Right lobe of liver (tissue), 6 donors: ENCODE results near the gene ENO4. TPM values are rescaled to one million over a fixed set of nuclear protein-coding genes. Genes with fewer than 3 reads are reported as not detected.

Experiments
- ATAC-seq, 4 donors: fragments of 200-7000 bp; cut with Tn5 transposase; one replicate each; pipeline ENCODE4 v1.9.1; 2020; ENCODE audit warnings: mild to moderate bottlenecking in 4 of 4, moderate library complexity in 4 of 4
- DNase-seq, 3 donors: peaks; one replicate each; pipeline ENCODE4 v3.0.0-alpha.2; 2020
- H3K27ac ChIP-seq, 3 donors: fragments of 200-600 bp; one replicate each; pipeline ENCODE4 v1.8.0; 2022
- H3K27me3 ChIP-seq, 2 donors: fragments of 200-600 bp; one replicate each; pipeline ENCODE4 v1.8.0; 2022
- H3K36me3 ChIP-seq, 4 donors: fragments of 200-600 bp; sonication (generic) in 1 of 4; one replicate each; pipeline versions ENCODE4 v1.5.1 to v1.8.0; 2017 to 2022; ENCODE audit warnings: control low read depth in 1 of 4
- H3K4me1 ChIP-seq, 4 donors: fragments of 200-600 bp; sonication (generic) in 1 of 4; one replicate each; pipeline versions ENCODE4 v1.5.1 to v1.8.0; 2017 to 2022; ENCODE audit warnings: control low read depth in 1 of 4
- H3K4me3 ChIP-seq, 3 donors: fragments of 200-600 bp; one replicate each; pipeline ENCODE4 v1.8.0; 2022
- H3K9me3 ChIP-seq, 4 donors: fragments of 200-600 bp; sonication (generic) in 1 of 4; one replicate each; pipeline versions ENCODE4 v1.5.1 to v1.8.0; 2017 to 2022; ENCODE audit warnings: control low read depth in 1 of 4
- CTCF ChIP-seq, 4 donors: fragments of 200-600 bp in 3 of 4; fragments of 450-650 bp in 1 of 4; IDR thresholded peaks; one replicate each; pipeline versions ENCODE4 v1.5.1 to v1.8.0; 2016 to 2022; ENCODE audit warnings: antibody characterized with exemption in 4 of 4, mild to moderate bottlenecking in 2 of 4
- POLR2A ChIP-seq: fragments of 450-650 bp; IDR thresholded peaks from one replicate; pipeline ENCODE4 v1.6.1; 2017; ENCODE audit warnings: antibody characterized with exemption, mild to moderate bottlenecking
- WGBS: methylation state at CpG from one replicate; pipeline ENCODE4 v1.1.6; 2018; ENCODE audit warnings: low coverage, low lambda C conversion rate; ENCODE audit not compliant: insufficient coverage; ENCODE audit errors: missing lambda C conversion rate; 5-methylcytosine and 5-hydroxymethylcytosine counted together
- intact Hi-C, 2 donors: fragments of 100-400 bp; cut with DNase I; formaldehyde crosslinking; loops; one replicate each; pipeline versions ENCODE4 v1.11.2 to v1.14.1; 2022
- total RNA-seq, 6 experiments: library from RNA; depleted of rRNA in 2 of 6; stranded (reverse); fragments of >200 nt in 2 of 6; fragmentation: NEBNext Ultra II Directional in 3 of 6; extraction: Animal tissue kit (Norgen Biotek cat#: 25700) in 3 of 6; gene quantifications; one replicate each; pipeline versions ENCODE4 v1.1.0 to v1.2.4, GENCODE V29; 2016 to 2023
- donor health status: DM: no; HTN: yes; CAD: no.
- donor health status: DM: no; HTN: no; CAD: no.
- donor health status: DM: no; HTN: no; CAD: no.
- donor health status: DM: no; HTN: yes; CAD: no.
- donor health status: DM: no; HTN: yes; CAD: no.

The ENO4 gene
- total RNA-seq, 6 experiments from 2014 or later, result not detected

GRCh38 chr10:116879817-116880216, 30.5 kb downstream of the ENO4 start:
- Histone ChIP-seq H3K36me3 (peaks cover 0 to 9% (median 0%) of the 10 kb centered on the region in 4 donors), H3K27me3 (no peaks in the 10 kb centered on the region), H3K4me1 (peaks cover 0 to 3% (median 0%) of the 10 kb centered on the region in 4 donors), H3K27ac (no peak overlapping the region), H3K9me3 (no peaks in the 10 kb centered on the region), H3K4me3 (no peak overlapping the region)
- ATAC-seq (no peak), DNase-seq (no peak)
- intact Hi-C loops, result no loop called here
- 80% methylated on average over 7 of the region's 7 CpGs for WGBS
- TF ChIP-seq CTCF (IDR thresholded peaks at IDR 0.05) (no peak), POLR2A (no peak)

GRCh38 chr10:116880716-116881482, 31.6 kb downstream of the ENO4 start:
- ATAC-seq (peak; percentile 67 to 76 (median 74)), DNase-seq (peak in 1 of 3 donors; percentile 38)
- Histone ChIP-seq H3K27ac (no peak overlapping the region), H3K4me3 (no peak overlapping the region), H3K36me3 (peaks cover 0 to 9% (median 2%) of the 10 kb centered on the region in 4 donors), H3K9me3 (no peaks in the 10 kb centered on the region), H3K4me1 (no peaks in the 10 kb centered on the region), H3K27me3 (no peaks in the 10 kb centered on the region)
- no peak for TF ChIP-seq CTCF (IDR thresholded peaks at IDR 0.05)
- TF ChIP-seq POLR2A, result no peak
- 58% methylated on average over 10 of the region's 10 CpGs for WGBS
- intact Hi-C loops, result no loop called here

GRCh38 chr10:116882639-116883038, 33.3 kb downstream of the ENO4 start:
- H3K4me3 ChIP-seq, result no peak overlapping the region
- TF ChIP-seq POLR2A, result no peak
- no peak for TF ChIP-seq CTCF (IDR thresholded peaks at IDR 0.05)
- DNase-seq (no peak), ATAC-seq (no peak)
- intact Hi-C loops, result no loop called here
- peaks cover 0 to 17% (median 4%) of the 10 kb centered on the region in 4 donors for H3K36me3 ChIP-seq
- H3K4me1 ChIP-seq, result no peaks in the 10 kb centered on the region
- WGBS, result 90% methylated on average over 2 of the region's 2 CpGs
- no peaks in the 10 kb centered on the region for H3K27me3 ChIP-seq
- H3K27ac ChIP-seq, result no peak overlapping the region
- H3K9me3 ChIP-seq, result no peaks in the 10 kb centered on the region

GRCh38 chr10:116886772-116887171, 37.5 kb downstream of the ENO4 start:
- TF ChIP-seq CTCF (IDR thresholded peaks at IDR 0.05) (no peak), POLR2A (no peak)
- peaks cover 0 to 17% (median 4%) of the 10 kb centered on the region in 4 donors for H3K36me3 ChIP-seq
- intact Hi-C loops, result no loop called here
- peaks cover 0 to 8% (median 3%) of the 10 kb centered on the region in 4 donors for H3K4me1 ChIP-seq
- no peak for ATAC-seq
- H3K9me3 ChIP-seq, result no peaks in the 10 kb centered on the region
- H3K4me3 ChIP-seq, result no peak overlapping the region
- no peaks in the 10 kb centered on the region for H3K27me3 ChIP-seq
- DNase-seq, result no peak
- no peak overlapping the region for H3K27ac ChIP-seq
- 91% methylated on average over 4 of the region's 4 CpGs for WGBS
